ENCODE results near the gene MRPL39. TPM values are rescaled to one million over a fixed set of nuclear protein-coding genes. Genes with fewer than 3 reads are reported as not detected.

The MRPL39 gene
- total and polyA plus RNA-seq, 2 donors (not counting 1 experiment from before 2014, with no cell fraction given), result 10.1 to 19.7 TPM

DNA sequence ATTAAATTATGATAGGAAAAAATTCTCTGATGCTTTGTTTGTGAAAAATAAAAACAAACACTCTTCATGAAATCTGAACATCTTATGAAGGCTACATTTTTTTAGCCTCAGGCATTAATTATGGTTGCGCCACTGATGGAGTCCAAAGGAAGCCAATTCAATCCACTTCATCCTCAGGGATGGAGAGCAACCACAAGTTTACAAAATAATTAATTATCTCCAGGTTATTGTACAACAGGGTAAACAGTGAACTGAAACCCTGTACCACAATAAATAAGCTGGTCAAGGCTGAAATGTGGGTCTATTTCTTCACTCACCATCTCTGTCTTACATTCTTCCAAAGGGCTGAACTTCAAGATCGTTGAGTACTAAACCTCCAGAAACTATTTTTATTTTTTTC lies 49.2 kb downstream of the MRPL39 start:
- H3K4me1 ChIP-seq (ENCODE audit: control insufficient read depth in 2 of 2, insufficient read depth in 2 of 2, low read length in 2 of 2), result peaks cover 10 to 14% of the 10 kb centered on the region in 2 donors
- no peaks in the 10 kb centered on the region for H3K27me3 ChIP-seq (replicated peaks in 1 of 4; ENCODE audit: control extremely low read depth in 1 of 4, control insufficient read depth in 3 of 4, insufficient read depth in 4 of 4, low read length in 3 of 4)
- no peak overlapping the region for H3K4me2 ChIP-seq (replicated peaks; ENCODE audit: low read depth, low read length, poor library complexity, severe bottlenecking)
- Mint-ChIP-seq H3K9me3 (ENCODE audit: insufficient read depth) (no peaks in the 10 kb centered on the region), H3K4me3 (no peak overlapping the region), H3K27ac (no peak overlapping the region), H3K27me3 (no peaks in the 10 kb centered on the region), H3K4me1 (peaks cover 25% of the 10 kb centered on the region)
- no peak overlapping the region for H3K4me3 ChIP-seq (ENCODE audit: control extremely low read depth in 1 of 5, extremely low read depth in 1 of 5, insufficient read depth in 1 of 5, low read depth in 2 of 5, low read length in 4 of 5)
- H3K9me3 ChIP-seq (ENCODE audit: control extremely low read depth in 1 of 3, control insufficient read depth in 2 of 3, insufficient read depth in 1 of 3, low read length in 2 of 3), result no peaks in the 10 kb centered on the region
- WGBS (ENCODE audit: insufficient coverage), result no CpG with 5 or more reads among the region's 2 CpGs
- no peak overlapping the region for H2AFZ ChIP-seq (ENCODE audit: insufficient read depth, low read depth, low read length, poor library complexity, severe bottlenecking)
- ATAC-seq (ENCODE audit: low read depth) (no peak), DNase-seq (no peak)
- no peaks in the 10 kb centered on the region for H4K20me1 ChIP-seq (ENCODE audit: control insufficient read depth, insufficient read depth, low read length, poor library complexity, severe bottlenecking)
- H3K36me3 ChIP-seq (replicated peaks in 1 of 2; ENCODE audit: control extremely low read depth in 1 of 2, control insufficient read depth in 1 of 2, extremely low read depth in 1 of 2, insufficient read depth in 2 of 2, low read length in 1 of 2), result no peaks in the 10 kb centered on the region
- ChIA-PET POLR2A (no interaction called here), CTCF (no interaction called here)
- intact Hi-C loops (cut with micrococcal nuclease), result no loop called here
- no peak overlapping the region for H3K9ac ChIP-seq (ENCODE audit: low read length)
- TF ChIP-seq, protein P1, sequence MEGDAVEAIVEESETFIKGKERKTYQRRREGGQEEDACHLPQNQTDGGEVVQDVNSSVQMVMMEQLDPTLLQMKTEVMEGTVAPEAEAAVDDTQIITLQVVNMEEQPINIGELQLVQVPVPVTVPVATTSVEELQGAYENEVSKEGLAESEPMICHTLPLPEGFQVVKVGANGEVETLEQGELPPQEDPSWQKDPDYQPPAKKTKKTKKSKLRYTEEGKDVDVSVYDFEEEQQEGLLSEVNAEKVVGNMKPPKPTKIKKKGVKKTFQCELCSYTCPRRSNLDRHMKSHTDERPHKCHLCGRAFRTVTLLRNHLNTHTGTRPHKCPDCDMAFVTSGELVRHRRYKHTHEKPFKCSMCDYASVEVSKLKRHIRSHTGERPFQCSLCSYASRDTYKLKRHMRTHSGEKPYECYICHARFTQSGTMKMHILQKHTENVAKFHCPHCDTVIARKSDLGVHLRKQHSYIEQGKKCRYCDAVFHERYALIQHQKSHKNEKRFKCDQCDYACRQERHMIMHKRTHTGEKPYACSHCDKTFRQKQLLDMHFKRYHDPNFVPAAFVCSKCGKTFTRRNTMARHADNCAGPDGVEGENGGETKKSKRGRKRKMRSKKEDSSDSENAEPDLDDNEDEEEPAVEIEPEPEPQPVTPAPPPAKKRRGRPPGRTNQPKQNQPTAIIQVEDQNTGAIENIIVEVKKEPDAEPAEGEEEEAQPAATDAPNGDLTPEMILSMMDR (IDR thresholded peaks at IDR 0.05), result no peak
- TF ChIP-seq EZH2 (IDR thresholded peaks at IDR 0.05; ENCODE audit: borderline replicate concordance, insufficient read depth, low read depth, low read length, poor library complexity, severe bottlenecking), result no peak
- H3K79me2 ChIP-seq (ENCODE audit: control insufficient read depth, insufficient read depth, low read length), result peaks cover 12% of the 10 kb centered on the region
- H3K27ac ChIP-seq (ENCODE audit: low read length in 2 of 2), result no peak overlapping the region

DNA sequence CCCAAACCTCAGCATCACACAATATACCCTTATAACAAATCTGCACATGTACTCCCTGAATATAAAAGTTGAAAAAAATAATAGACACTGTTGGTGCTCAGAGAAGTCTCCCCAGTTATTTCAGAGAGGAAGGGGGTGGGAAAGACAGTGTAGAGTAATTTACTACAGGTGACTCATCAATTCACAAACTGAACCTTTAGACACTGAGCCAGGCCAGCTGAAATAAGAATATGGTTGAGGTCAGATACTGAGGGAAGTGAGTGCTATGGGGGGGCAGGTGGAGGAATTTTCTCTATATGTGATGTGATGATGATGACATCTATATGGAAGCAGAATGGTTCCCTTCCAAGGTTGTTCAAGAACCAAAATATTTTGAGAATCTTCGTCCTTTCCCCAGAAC lies 50.1 kb downstream of the MRPL39 start:
- no peak overlapping the region for H2AFZ ChIP-seq (ENCODE audit: insufficient read depth, low read depth, low read length, poor library complexity, severe bottlenecking)
- H3K9me3 Mint-ChIP-seq (ENCODE audit: insufficient read depth), result no peaks in the 10 kb centered on the region
- CTCF ChIA-PET, result no interaction called here
- POLR2A ChIA-PET, result no interaction called here
- H4K20me1 ChIP-seq (ENCODE audit: control insufficient read depth, insufficient read depth, low read length, poor library complexity, severe bottlenecking), result no peaks in the 10 kb centered on the region
- no peaks in the 10 kb centered on the region for H3K9me3 ChIP-seq (ENCODE audit: control extremely low read depth in 1 of 3, control insufficient read depth in 2 of 3, insufficient read depth in 1 of 3, low read length in 2 of 3)
- H3K4me1 ChIP-seq (ENCODE audit: control insufficient read depth in 2 of 2, insufficient read depth in 2 of 2, low read length in 2 of 2), result peaks cover 3 to 8% of the 10 kb centered on the region in 2 donors
- intact Hi-C loops (cut with micrococcal nuclease), result no loop called here
- no peak overlapping the region for H3K4me3 Mint-ChIP-seq
- no peaks in the 10 kb centered on the region for H3K36me3 ChIP-seq (replicated peaks in 1 of 2; ENCODE audit: control extremely low read depth in 1 of 2, control insufficient read depth in 1 of 2, extremely low read depth in 1 of 2, insufficient read depth in 2 of 2, low read length in 1 of 2)
- WGBS (ENCODE audit: insufficient coverage), result no CpG with 5 or more reads among the region's 1 CpG
- H3K4me2 ChIP-seq (replicated peaks; ENCODE audit: low read depth, low read length, poor library complexity, severe bottlenecking), result no peak overlapping the region
- H3K27ac Mint-ChIP-seq, result no peak overlapping the region
- H3K9ac ChIP-seq (ENCODE audit: low read length), result no peak overlapping the region
- no peak overlapping the region for H3K4me3 ChIP-seq (ENCODE audit: control extremely low read depth in 1 of 5, extremely low read depth in 1 of 5, insufficient read depth in 1 of 5, low read depth in 2 of 5, low read length in 4 of 5)
- H3K79me2 ChIP-seq (ENCODE audit: control insufficient read depth, insufficient read depth, low read length), result peaks cover 2% of the 10 kb centered on the region
- no peak overlapping the region for H3K27ac ChIP-seq (ENCODE audit: low read length in 2 of 2)
- peaks cover 18% of the 10 kb centered on the region for H3K4me1 Mint-ChIP-seq
- no peaks in the 10 kb centered on the region for H3K27me3 ChIP-seq (replicated peaks in 1 of 4; ENCODE audit: control extremely low read depth in 1 of 4, control insufficient read depth in 3 of 4, insufficient read depth in 4 of 4, low read length in 3 of 4)
- ATAC-seq (ENCODE audit: low read depth), result no peak
- no peaks in the 10 kb centered on the region for H3K27me3 Mint-ChIP-seq
- TF ChIP-seq, protein P1 (IDR thresholded peaks at IDR 0.05), result no peak
- TF ChIP-seq EZH2 (IDR thresholded peaks at IDR 0.05; ENCODE audit: borderline replicate concordance, insufficient read depth, low read depth, low read length, poor library complexity, severe bottlenecking), result no peak
- no peak for DNase-seq

All from B cell (primary cell).